ENCODE measurements around the gene SLC7A6OS. TPM values are rescaled to one million over a fixed set of nuclear protein-coding genes. Genes with fewer than 3 reads are reported as not detected.

The SLC7A6OS gene
- total RNA-seq (2022; extraction: Qiagen RNA extraction; ENCODE audit: low read depth): 10.4 to 12.5 TPM (median 11.1 TPM) in 5 replicates

DNA sequence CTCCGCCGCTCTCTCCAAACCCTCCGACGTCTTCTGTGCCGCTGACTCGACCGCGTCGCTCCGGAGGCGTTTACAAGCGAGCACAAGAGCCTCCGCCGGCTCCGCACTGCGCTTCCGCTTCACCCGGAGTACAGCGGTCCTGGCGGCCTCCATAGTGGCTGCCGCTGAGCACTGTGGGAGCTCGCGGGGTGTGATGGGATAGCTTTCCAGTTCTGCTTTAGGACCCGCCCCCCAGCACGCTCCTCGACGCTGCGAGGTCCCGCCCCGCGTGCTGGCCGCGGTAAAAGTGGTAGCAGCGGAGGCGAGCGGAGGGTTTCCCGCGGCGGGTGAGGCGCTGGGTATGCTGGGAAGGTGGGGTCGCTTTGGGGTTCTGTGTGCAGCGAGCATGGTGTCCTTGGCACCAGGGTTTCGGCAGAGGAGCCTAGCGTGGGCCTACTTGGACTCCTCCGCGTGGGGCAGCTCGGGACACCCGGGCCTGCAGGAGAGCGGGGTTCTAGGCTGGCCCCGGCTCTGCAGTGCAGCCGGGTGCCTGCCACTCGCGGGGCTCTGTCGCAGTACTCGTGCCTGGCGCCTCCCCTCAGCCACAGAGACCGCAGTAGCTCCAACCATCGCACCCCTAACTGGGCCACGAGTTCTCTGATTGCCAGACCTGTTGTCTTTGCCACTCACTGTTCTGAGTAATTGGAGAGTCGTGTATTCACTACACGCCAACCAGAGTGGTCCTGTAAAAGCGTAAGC, at the start of gene SLC7A6OS, which contains the start of gene PRMT7:
TSS of gene SLC7A6OS (minus strand) at position 173 of the 738 bp plus-strand sequence. CDS start at position 153, 20 bp downstream.
TSS of gene PRMT7 (plus strand) at position 246 of the 738 bp plus-strand sequence. CDS start 4,961 bp downstream, outside the sequence.

DNA sequence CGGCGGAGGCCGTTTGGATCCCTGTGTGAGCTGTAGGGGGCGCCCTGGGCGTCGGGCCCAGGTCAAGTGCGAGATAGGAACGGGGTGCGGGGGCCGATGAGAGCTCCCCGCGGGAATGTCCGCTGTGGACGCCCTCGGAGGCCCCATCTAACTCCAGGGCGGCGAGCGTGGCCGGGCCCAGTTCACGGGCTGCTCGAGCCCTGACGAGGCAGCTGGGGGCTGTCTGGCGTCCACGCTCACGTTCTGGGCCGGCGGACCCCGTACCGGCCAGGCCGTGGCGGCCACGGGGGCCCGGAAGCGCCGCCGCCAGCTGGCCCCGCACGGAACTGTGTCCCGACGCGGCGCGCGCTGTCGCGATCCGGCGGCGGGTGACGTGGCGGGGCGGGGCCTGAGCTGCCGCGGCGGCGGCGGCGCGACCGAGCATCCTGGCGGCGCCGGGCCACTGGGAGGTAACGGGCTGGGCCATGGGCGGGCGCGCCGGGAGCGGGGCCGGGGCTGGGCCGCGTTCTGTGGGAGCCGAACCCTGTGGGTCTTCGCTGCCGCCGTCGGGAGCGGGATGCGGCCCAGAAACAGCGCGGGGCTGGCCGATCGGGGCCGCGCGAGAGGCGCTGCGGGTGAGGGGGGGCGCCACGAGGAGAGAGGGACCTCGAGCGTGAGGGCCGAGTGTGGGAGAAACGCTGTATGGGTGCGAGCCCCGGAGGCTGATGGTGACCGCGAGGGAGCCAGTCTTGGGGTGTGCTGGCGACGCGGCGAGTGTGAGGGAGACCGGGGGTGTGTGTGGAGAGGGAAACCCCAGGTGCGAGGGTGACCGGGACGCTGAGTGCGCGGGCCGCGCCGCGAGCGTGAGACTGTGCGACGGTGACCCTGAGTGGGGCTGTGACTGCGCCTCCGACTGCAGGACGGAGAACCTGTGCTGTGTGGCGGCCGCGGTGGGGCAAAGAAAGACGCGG, 46.3 kb downstream of the SLC7A6OS start, which contains the start of gene SLC7A6:
TSS of gene SLC7A6 (plus strand) at position 399 of the 950 bp plus-strand sequence. CDS start 10,201 bp downstream, outside the sequence.

Other genes with a start within 250 kb of the SLC7A6OS start
- gene NFATC3, start 225.6 kb downstream of the SLC7A6OS start, total RNA-seq (2022; extraction: Qiagen RNA extraction; ENCODE audit: low read depth): 14.4 to 16.1 TPM (median 15.7 TPM) in 5 replicates
- 0.05 to 0.21 TPM (median 0.12 TPM) in 4 of 5 replicates, not detected in the other for gene ESRP2, start 74.8 kb downstream of the SLC7A6OS start, total RNA-seq (2022; extraction: Qiagen RNA extraction; ENCODE audit: low read depth)
- 12.4 to 17.4 TPM (median 14.5 TPM) in 5 replicates for gene PLA2G15, start 65.6 kb downstream of the SLC7A6OS start, total RNA-seq (2022; extraction: Qiagen RNA extraction; ENCODE audit: low read depth)
- gene SLC7A6, start 46.4 kb downstream of the SLC7A6OS start, total RNA-seq (2022; extraction: Qiagen RNA extraction; ENCODE audit: low read depth): 31.9 to 34.2 TPM (median 32.5 TPM) in 5 replicates
- gene PRMT7, start 73 bp upstream of the SLC7A6OS start, total RNA-seq (2022; extraction: Qiagen RNA extraction; ENCODE audit: low read depth): 30.3 to 35.7 TPM (median 32.8 TPM) in 5 replicates
- gene SMPD3, start 137.6 kb upstream of the SLC7A6OS start, total RNA-seq (2022; extraction: Qiagen RNA extraction; ENCODE audit: low read depth): 0.09 to 0.48 TPM (median 0.32 TPM) in 5 replicates
- gene ZFP90, start 228.3 kb upstream of the SLC7A6OS start, total RNA-seq (2022; extraction: Qiagen RNA extraction; ENCODE audit: low read depth): 5.0 to 9.7 TPM (median 9.3 TPM) in 5 replicates

All from A549 treated with CpdA at 1 μM for 4 hours (cell line).